Smooth muscle cell (in vitro differentiated cells): Measurements from ENCODE around the gene VMAC. TPM values are rescaled to one million over a fixed set of nuclear protein-coding genes. Genes with fewer than 3 reads are reported as not detected.

Source experiments
- DNase-seq: peaks from one replicate; lab custom pipeline; 2025; ENCODE audit not compliant: unreplicated experiment; lab: John Stamatoyannopoulos, UW
- H2AFZ ChIP-seq: fragments of 200-600 bp; sonication (generic); 2 replicates; pipeline ENCODE4 v1.6.0; 2016; ENCODE audit warnings: antibody characterized with exemption, low read depth, mild to moderate bottlenecking
- H3F3A ChIP-seq: fragments of 200-600 bp; sonication (generic); 2 replicates; pipeline ENCODE4 v1.6.0; 2017; ENCODE audit warnings: antibody characterized with exemption, low read depth
- H3K27ac ChIP-seq: fragments of 200-600 bp; sonication (generic); 2 replicates; pipeline ENCODE4 v1.5.1; 2016; ENCODE audit warnings: low read depth, mild to moderate bottlenecking
- H3K27me3 ChIP-seq: fragments of 200-600 bp; sonication (generic); 2 replicates; pipeline ENCODE4 v1.6.1; 2016; ENCODE audit warnings: low read depth, mild to moderate bottlenecking
- H3K36me3 ChIP-seq: fragments of 200-600 bp; sonication (generic); 2 replicates; pipeline ENCODE4 v1.5.1; 2016; ENCODE audit warnings: low read depth
- H3K4me1 ChIP-seq: fragments of 200-600 bp; sonication (generic); 2 replicates; pipeline ENCODE4 v1.5.1; 2016; ENCODE audit warnings: low read depth
- H3K4me2 ChIP-seq: fragments of 200-600 bp; sonication (generic); 2 replicates; pipeline ENCODE4 v1.6.0; 2016; ENCODE audit warnings: mild to moderate bottlenecking
- H3K4me3 ChIP-seq: fragments of 200-600 bp; sonication (generic); 2 replicates; pipeline ENCODE4 v1.5.1; 2016; ENCODE audit warnings: mild to moderate bottlenecking
- H3K79me2 ChIP-seq: fragments of 200-600 bp; sonication (generic); 2 replicates; pipeline ENCODE4 v1.6.0; 2016; ENCODE audit warnings: low read depth, mild to moderate bottlenecking
- H3K9ac ChIP-seq: fragments of 200-600 bp; sonication (generic); 2 replicates; pipeline ENCODE4 v1.6.0; 2016; ENCODE audit warnings: low read depth
- H3K9me3 ChIP-seq: fragments of 200-600 bp; sonication (generic); replicated peaks from 2 replicates; pipeline ENCODE4 v1.5.1; 2016; ENCODE audit warnings: low read depth
- H4K20me1 ChIP-seq: fragments of 200-600 bp; sonication (generic); 2 replicates; pipeline ENCODE4 v1.6.0; 2016; ENCODE audit warnings: low read depth
- CTCF ChIP-seq: fragments of 200-600 bp; sonication (generic); IDR thresholded peaks from 2 replicates; pipeline ENCODE4 v1.5.1; 2017; ENCODE audit warnings: borderline replicate concordance, mild to moderate bottlenecking, antibody characterized with exemption; ENCODE audit not compliant: insufficient read depth, poor library complexity, severe bottlenecking
- WGBS: methylation state at CpG from one replicate; pipeline ENCODE4 v1.1.7; 2016; ENCODE audit warnings: low lambda C conversion rate; 5-methylcytosine and 5-hydroxymethylcytosine counted together
- polyA plus RNA-seq: library from polyadenylated mRNA; unstranded; fragments of >200 nt; fragmentation: Nextera tagmentation; extraction: Ambion mirVana; gene quantifications from 2 replicates; pipeline ENCODE4 v1.2.1, GENCODE V29; 2016
- total RNA-seq: library from RNA; depleted of rRNA; stranded (reverse); fragments of >200 nt; gene quantifications from 2 replicates; pipeline ENCODE4 v1.2.3, GENCODE V29; 2014

The VMAC gene
- total and polyA plus RNA-seq, 2 experiments from 2014 or later, result 0.36 to 0.95 TPM

GRCh38 chr19:5896365-5897076 is 8.2 kb upstream of the VMAC start:
- H3K79me2 ChIP-seq, result peaks cover 28% of the 10 kb centered on the region
- H3K36me3 ChIP-seq, result no peaks in the 10 kb centered on the region
- H3K4me3 ChIP-seq, result no peak overlapping the region
- no peak for DNase-seq
- no peak overlapping the region for H3K9ac ChIP-seq
- H2AFZ ChIP-seq, result no peak overlapping the region
- no peaks in the 10 kb centered on the region for H3K27me3 ChIP-seq
- no peaks in the 10 kb centered on the region for H3K4me1 ChIP-seq
- H3F3A ChIP-seq, result no peaks in the 10 kb centered on the region
- H4K20me1 ChIP-seq, result peaks cover 74% of the 10 kb centered on the region
- TF ChIP-seq CTCF, result no peak
- WGBS, result 96% methylated on average over 29 of the region's 29 CpGs
- H3K27ac ChIP-seq, result no peak overlapping the region
- H3K9me3 ChIP-seq, result no peaks in the 10 kb centered on the region
- no peak overlapping the region for H3K4me2 ChIP-seq

GRCh38 chr19:5897189-5897969 is 7.3 kb upstream of the VMAC start:
- Histone ChIP-seq H3K27me3 (no peaks in the 10 kb centered on the region), H3K36me3 (no peaks in the 10 kb centered on the region), H3K9me3 (no peaks in the 10 kb centered on the region), H3K79me2 (peaks cover 37% of the 10 kb centered on the region), H3F3A (no peaks in the 10 kb centered on the region), H4K20me1 (peaks cover 82% of the 10 kb centered on the region), H3K4me1 (no peaks in the 10 kb centered on the region), H3K27ac (no peak overlapping the region), H3K4me2 (no peak overlapping the region), H2AFZ (no peak overlapping the region), H3K9ac (no peak overlapping the region), H3K4me3 (no peak overlapping the region)
- TF ChIP-seq CTCF, result no peak
- DNase-seq, result no peak
- 95% methylated on average over 30 of the region's 30 CpGs for WGBS

- Histone ChIP-seq H3K4me3 (no peak overlapping the region), H3K36me3 (no peaks in the 10 kb centered on the region), H2AFZ (no peak overlapping the region), H3K4me2 (no peak overlapping the region), H3F3A (no peaks in the 10 kb centered on the region), H3K79me2 (peaks cover 48% of the 10 kb centered on the region), H3K9me3 (no peaks in the 10 kb centered on the region), H3K27ac (no peak overlapping the region), H3K9ac (no peak overlapping the region), H3K27me3 (no peaks in the 10 kb centered on the region), H3K4me1 (no peaks in the 10 kb centered on the region), H4K20me1 (peaks cover 74% of the 10 kb centered on the region)
- DNase-seq, result no peak
- WGBS, result 97% methylated on average over 13 of the region's 13 CpGs
- no peak for TF ChIP-seq CTCF
Observed at GRCh38 chr19:5899728-5900526, 4.7 kb upstream of the VMAC start.
